WI38 (cell line): Measurements from ENCODE around the gene SLC2A5.

Source experiments
- H3K4me3 ChIP-seq: 2 replicates; pipeline ENCODE4 v1.5.1; 2011; ENCODE audit warnings: low read depth, mild to moderate bottlenecking, control low read depth, low read length
- TF ChIP-seq, protein P1 (sequence below): IDR thresholded peaks from 2 replicates; pipeline ENCODE4 v1.5.1; 2012; ENCODE audit warnings: low read depth, mild to moderate bottlenecking, control low read depth, low read length

The SLC2A5 gene

DNA sequence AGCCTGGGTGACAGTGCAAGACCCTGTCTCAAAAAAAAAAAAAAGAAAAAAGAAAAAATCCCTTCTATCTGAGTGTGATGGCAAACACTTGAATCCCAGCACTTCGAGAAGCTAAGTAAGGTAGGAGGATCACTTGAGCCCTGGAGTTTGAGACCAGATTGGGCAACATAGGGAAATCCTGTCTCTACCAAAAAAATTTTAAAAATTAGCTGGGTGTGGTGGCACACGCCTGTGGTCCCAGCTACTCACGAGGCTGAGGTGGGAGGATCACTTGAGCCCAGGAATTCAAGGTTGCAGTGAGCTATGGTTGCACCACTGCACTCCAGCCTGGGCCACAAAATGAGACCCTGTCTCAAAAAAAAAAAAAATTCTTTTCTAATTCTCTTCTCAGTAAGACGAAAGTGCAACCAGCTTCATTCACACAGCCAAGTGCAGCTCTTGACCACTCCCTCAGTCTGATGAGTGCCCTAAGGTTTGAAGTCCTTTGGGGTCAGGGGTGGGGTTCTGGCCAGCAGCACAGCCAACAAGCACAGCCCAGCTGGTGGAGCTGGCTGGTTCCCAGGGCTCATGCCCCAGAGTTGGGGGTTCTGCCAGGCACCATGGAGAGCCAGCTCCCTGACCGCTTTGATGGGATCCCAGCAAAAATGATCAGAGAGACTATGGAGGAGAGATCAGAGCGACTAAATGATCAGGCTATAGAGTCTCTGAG is 8.0 kb downstream of the SLC2A5 start:
- no peak overlapping the region for H3K4me3 ChIP-seq
- TF ChIP-seq, protein P1, sequence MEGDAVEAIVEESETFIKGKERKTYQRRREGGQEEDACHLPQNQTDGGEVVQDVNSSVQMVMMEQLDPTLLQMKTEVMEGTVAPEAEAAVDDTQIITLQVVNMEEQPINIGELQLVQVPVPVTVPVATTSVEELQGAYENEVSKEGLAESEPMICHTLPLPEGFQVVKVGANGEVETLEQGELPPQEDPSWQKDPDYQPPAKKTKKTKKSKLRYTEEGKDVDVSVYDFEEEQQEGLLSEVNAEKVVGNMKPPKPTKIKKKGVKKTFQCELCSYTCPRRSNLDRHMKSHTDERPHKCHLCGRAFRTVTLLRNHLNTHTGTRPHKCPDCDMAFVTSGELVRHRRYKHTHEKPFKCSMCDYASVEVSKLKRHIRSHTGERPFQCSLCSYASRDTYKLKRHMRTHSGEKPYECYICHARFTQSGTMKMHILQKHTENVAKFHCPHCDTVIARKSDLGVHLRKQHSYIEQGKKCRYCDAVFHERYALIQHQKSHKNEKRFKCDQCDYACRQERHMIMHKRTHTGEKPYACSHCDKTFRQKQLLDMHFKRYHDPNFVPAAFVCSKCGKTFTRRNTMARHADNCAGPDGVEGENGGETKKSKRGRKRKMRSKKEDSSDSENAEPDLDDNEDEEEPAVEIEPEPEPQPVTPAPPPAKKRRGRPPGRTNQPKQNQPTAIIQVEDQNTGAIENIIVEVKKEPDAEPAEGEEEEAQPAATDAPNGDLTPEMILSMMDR, result no peak

DNA sequence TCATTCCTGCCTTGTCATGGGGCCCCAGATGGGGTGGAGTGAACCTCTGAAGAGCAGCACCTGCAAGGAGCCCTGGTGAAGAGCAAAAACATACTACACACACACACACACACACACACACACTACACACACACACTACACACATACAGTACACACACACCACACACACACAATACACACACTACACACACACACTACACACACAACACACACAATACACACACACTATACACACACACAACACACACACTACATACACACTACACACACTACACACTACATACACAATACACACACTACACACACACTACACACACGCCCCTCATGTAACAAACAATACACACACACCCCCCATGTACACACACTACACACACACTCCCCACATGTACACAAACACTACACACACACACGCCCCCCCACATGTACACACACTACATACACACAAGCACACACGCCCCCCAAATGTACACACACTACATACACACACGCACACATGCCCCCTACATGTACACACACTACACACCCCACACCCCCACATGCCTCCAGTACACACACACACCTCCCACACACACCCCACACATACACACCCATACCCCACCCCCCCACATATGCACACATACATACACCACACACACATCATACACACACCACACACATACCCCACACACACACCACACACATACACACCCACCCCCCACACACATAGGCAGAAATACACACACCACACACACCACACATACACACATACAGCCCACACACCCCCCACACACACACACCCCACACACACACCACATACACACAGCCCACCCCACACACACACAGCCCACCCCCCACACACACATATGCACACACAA is 9.3 kb downstream of the SLC2A5 start:
- no peak overlapping the region for H3K4me3 ChIP-seq
- TF ChIP-seq, protein P1, result no peak

DNA sequence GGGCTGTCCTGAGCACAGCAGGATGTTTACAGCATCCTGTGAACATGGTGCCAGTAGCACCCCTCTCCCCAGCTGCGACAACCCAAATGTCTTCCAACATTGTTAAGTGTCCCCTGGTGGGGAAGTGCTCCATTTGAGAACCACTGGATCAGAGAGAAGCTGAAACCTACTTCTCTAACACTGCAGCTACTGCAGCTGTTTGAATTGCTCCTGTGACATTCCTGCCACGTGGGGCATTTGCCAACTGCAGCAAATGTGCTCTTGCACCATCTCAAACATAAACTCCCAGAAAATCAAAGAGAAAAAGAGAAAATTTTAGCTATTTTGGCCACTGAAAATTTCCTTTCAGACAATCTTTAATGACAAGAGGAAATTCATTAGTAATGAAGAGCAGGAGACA is 11.0 kb downstream of the SLC2A5 start:
- TF ChIP-seq, protein P1, result 0 out of 2 replicates have a peak, but pooled peaks have one; percentile 2
- no peak overlapping the region for H3K4me3 ChIP-seq

DNA sequence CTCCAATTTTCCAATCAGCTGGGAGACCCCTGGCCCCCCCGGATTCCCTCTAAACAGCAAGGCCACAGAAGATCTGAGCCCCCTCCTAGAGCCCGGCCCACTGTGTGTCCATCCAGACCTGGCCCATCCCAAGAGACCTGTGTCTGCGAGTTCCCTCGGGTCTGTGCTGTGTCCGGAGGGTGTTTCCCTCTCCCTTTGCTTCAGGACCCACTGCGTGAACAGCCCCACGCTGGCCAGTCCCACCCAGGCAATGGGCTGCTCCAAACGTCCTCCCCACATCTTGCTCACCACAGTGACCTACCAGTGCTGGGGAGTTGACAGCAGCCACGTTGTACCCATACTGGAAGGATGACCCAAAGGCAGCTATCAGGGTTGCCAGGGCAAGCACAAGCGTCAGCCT is 11.6 kb downstream of the SLC2A5 start:
- TF ChIP-seq, protein P1, result no peak
- no peak overlapping the region for H3K4me3 ChIP-seq

DNA sequence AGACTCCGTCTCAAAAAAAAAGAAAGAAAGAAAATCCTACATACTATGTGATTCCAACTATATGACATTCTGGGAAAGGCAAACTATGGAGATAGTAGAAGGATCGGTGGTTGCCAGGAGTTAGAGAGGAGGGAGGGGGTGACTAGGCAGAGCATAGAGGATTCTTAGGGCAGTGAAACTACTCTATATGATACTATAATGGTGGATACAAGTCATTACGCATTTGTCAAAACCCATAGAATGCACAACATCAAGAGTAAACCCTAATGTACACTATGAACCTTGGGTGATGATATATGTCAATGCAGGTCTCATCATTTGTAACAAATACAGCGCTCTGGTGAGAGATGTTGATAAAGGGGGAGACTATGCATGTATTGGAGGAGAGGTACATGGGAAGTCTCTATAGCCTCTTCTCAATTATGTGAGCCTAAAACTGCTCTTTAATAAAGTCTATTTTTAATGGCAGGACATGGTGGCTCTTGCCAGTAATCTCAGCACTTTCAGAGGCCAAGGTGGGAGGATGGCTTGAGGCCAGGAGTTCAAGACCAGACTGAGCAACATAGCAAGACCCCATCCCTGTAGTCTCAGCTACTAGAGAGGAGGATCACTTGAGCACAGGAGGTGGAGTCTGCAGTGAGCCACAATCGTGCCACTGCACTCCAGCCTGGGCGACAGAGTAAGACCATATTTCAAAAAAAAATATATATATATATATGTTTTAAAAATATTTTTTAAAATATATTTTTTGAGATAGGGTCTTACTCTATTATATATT is 17.0 kb downstream of the SLC2A5 start:
- TF ChIP-seq, protein P1, result no peak

DNA sequence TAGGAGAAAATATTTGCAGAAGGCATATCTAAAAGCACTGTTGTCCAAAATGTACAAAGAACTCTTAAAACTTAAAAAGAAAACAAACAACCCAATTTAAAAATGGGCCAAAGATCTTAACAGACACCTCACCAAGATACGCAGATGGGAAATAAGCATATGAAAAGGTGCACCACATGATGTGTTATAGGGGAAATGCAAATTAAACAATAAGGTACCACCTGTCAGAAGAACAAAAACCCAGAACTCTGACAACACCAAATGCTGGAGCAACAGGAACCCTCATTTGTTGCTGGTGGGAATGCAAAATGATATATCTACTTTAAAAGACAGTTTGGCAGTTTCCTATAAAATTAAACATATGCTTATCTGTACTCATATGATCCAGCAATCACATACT is 18.1 kb downstream of the SLC2A5 start:
- TF ChIP-seq, protein P1, result no peak

More for the DNA sequence above, 17.0 kb downstream of the SLC2A5 start:
- H3K4me3 ChIP-seq, result no peak overlapping the region

More for the DNA sequence above, 18.1 kb downstream of the SLC2A5 start:
- no peak overlapping the region for H3K4me3 ChIP-seq
